CD4-positive, alpha-beta memory T cell (primary cell): ENCODE measurements around the gene PRR29. TPM values are rescaled to one million over a fixed set of nuclear protein-coding genes. Genes with fewer than 3 reads are reported as not detected.

Experiments used
- CTCF ChIA-PET: fragments of 350-600 bp; sonication (Branson Sonifier 250); formaldehyde crosslinking; loops from one replicate; lab custom pipeline; 2021; ENCODE audit warnings: inconsistent platforms; ENCODE audit not compliant: partially characterized antibody; lab: Charles Lee
- POLR2A ChIA-PET: fragments of 350-600 bp; sonication (Branson Sonifier 250); formaldehyde crosslinking; loops from one replicate; lab custom pipeline; 2021; ENCODE audit not compliant: partially characterized antibody; lab: Charles Lee
- DNase-seq, 5 donors: peaks; one replicate each; pipeline versions ENCODE4 v3.0.0 to v3.0.0-alpha.2; 2020 to 2022; ENCODE audit warnings: mixed read lengths in 1 of 5
- H3K27ac ChIP-seq: one replicate; pipeline ENCODE4 v1.7.0; 2013; ENCODE audit warnings: low read depth, low read length
- H3K27me3 ChIP-seq: 2 replicates; pipeline ENCODE4 v1.7.0; 2013; ENCODE audit warnings: mild to moderate bottlenecking, low read length, moderate library complexity; ENCODE audit not compliant: insufficient read depth
- H3K36me3 ChIP-seq: 2 replicates; pipeline ENCODE4 v1.7.0; 2013; ENCODE audit warnings: mild to moderate bottlenecking, low read length, moderate library complexity; ENCODE audit not compliant: insufficient read depth
- H3K4me1 ChIP-seq: 2 replicates; pipeline ENCODE4 v1.7.0; 2013; ENCODE audit warnings: mild to moderate bottlenecking, low read length, moderate library complexity; ENCODE audit not compliant: insufficient read depth
- H3K4me3 ChIP-seq, 2 donors: one replicate each; pipeline ENCODE4 v1.7.0; 2013; ENCODE audit warnings: low read length in 2 of 2, mild to moderate bottlenecking in 1 of 2
- H3K9me3 ChIP-seq, 2 donors: one replicate each; pipeline ENCODE4 v1.7.0; 2013; ENCODE audit warnings: low read length in 2 of 2, control low read depth in 1 of 2; ENCODE audit not compliant: control insufficient read depth in 1 of 2
- H3K27ac Mint-ChIP-seq, 7 donors: one replicate each; pipeline ENCODE4 v1.8.0; 2020 to 2021; ENCODE audit warnings: mixed read lengths in 7 of 7, mild to moderate bottlenecking in 6 of 7, inconsistent platforms in 3 of 7, moderate library complexity in 3 of 7
- H3K27me3 Mint-ChIP-seq, 2 donors: one replicate each; pipeline ENCODE4 v1.8.0; 2020 to 2021; ENCODE audit warnings: mixed read lengths in 2 of 2
- H3K36me3 Mint-ChIP-seq, 2 donors: one replicate each; pipeline ENCODE4 v1.8.0; 2020 to 2021; ENCODE audit warnings: mixed read lengths in 2 of 2, inconsistent platforms in 1 of 2, mild to moderate bottlenecking in 1 of 2
- H3K4me1 Mint-ChIP-seq, 4 donors: one replicate each; pipeline ENCODE4 v1.8.0; 2020 to 2021; ENCODE audit warnings: mixed read lengths in 4 of 4, mild to moderate bottlenecking in 1 of 4
- H3K4me3 Mint-ChIP-seq, 8 donors: one replicate each; pipeline ENCODE4 v1.8.0; 2020 to 2021; ENCODE audit warnings: mixed read lengths in 8 of 8, mild to moderate bottlenecking in 7 of 8, moderate library complexity in 6 of 8, inconsistent platforms in 3 of 8
- H3K9me3 Mint-ChIP-seq, 8 donors: one replicate each; pipeline ENCODE4 v1.8.0; 2020 to 2021; ENCODE audit warnings: mixed read lengths in 8 of 8, mild to moderate bottlenecking in 5 of 8, inconsistent platforms in 3 of 8, moderate library complexity in 1 of 8
- intact Hi-C: fragments of 100-400 bp; cut with micrococcal nuclease; formaldehyde crosslinking; loops from one replicate; pipeline ENCODE4 v1.15.1; 2023
- polyA plus RNA-seq, 2 donors: library from polyadenylated mRNA; unstranded; fragments of 300-500 nt; fragmentation: Illumina TruSeq; gene quantifications; one replicate each; pipeline ENCODE4 v1.2.3, GENCODE V29; 2021
- total RNA-seq, 2 experiments: library from RNA; stranded (reverse); gene quantifications; one replicate each; pipeline ENCODE4 v1.2.3, GENCODE V29; 2021

The PRR29 gene
- total and polyA plus RNA-seq, 4 experiments from 2014 or later: 0.19 to 6.0 (median 3.3) TPM

DNA sequence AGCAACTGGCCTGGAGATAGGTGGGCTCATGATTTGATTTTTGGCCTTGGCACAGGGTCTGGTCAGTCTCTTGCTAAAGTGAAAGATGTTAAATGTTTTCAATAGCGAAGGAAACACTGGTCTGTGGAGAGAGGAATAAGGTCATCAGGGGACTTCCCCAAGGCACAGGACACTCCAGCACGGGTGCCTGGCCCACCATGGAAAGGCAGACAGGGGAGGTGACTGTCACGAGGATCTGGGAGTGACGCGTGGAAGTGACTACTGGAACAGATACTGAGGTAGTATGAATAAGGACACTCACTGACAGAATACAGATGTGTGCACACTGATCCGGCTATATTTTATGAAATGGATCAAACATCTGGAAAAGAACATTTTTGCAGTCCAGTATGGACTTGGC, 39.0 kb downstream of the PRR29 start:
- H3K4me1 Mint-ChIP-seq: peaks cover 7 to 18% (median 10%) of the 10 kb centered on the region in 4 donors
- Histone ChIP-seq H3K4me3 (no peak overlapping the region), H3K4me1 (no peaks in the 10 kb centered on the region), H3K36me3 (peaks cover 3% of the 10 kb centered on the region), H3K9me3 (no peaks in the 10 kb centered on the region), H3K27me3 (no peaks in the 10 kb centered on the region), H3K27ac (no peak overlapping the region)
- no peaks in the 10 kb centered on the region for H3K27me3 Mint-ChIP-seq
- peaks cover 28 to 38% of the 10 kb centered on the region in 2 donors for H3K36me3 Mint-ChIP-seq
- peak overlapping the region; percentile 23 to 79 (median 63) for H3K27ac Mint-ChIP-seq
- intact Hi-C loops: no loop called here
- ChIA-PET CTCF (interaction anchor here (1.1 to 1.5 kb wide), 2 partner anchors 13 to 96 kb away, joined by 3 to 4 read pairs; no protein-coding TSS in a partner anchor), POLR2A (interaction anchor here (1.2 kb wide), 1 partner anchor 96 kb away, joined by 4 read pairs; no protein-coding TSS in a partner anchor)
- peaks cover 0 to 1% (median 0%) of the 10 kb centered on the region in 8 donors for H3K9me3 Mint-ChIP-seq
- no peak overlapping the region for H3K4me3 Mint-ChIP-seq
- no peak for DNase-seq

DNA sequence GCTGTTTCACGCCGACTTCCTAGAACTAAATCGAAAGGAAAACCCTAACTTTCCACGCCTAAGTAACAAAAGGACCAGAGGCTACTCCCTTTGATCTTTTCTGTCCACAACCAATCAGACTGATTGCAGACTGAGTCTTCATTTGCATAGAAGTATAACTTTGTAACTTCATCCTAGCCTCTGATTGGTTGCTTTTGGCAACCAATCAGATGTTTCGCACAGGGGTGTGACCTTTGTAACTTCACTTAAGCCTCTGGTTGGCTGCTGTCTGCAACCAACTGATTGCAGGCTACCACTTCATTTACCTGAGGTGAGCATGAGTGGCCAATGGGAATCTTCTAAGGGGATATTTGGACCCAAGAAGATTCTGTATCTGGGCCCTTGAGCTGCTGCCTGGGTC, 39.7 kb downstream of the PRR29 start:
- Histone ChIP-seq H3K36me3 (peaks cover 10% of the 10 kb centered on the region), H3K27me3 (no peaks in the 10 kb centered on the region), H3K4me1 (no peaks in the 10 kb centered on the region), H3K9me3 (no peaks in the 10 kb centered on the region), H3K4me3 (no peak overlapping the region), H3K27ac (no peak overlapping the region)
- DNase-seq: no peak
- Mint-ChIP-seq H3K27me3 (no peaks in the 10 kb centered on the region), H3K4me3 (no peak overlapping the region), H3K9me3 (peaks cover 0 to 1% (median 0%) of the 10 kb centered on the region in 8 donors), H3K27ac (peak overlapping the region in 1 of 7 donors; percentile 79), H3K36me3 (peaks cover 32 to 40% of the 10 kb centered on the region in 2 donors), H3K4me1 (peaks cover 9 to 21% (median 13%) of the 10 kb centered on the region in 4 donors)
- CTCF ChIA-PET: interaction anchor here (1.1 to 1.4 kb wide), 2 partner anchors 10 to 95 kb away, joined by 4 to 6 read pairs; no protein-coding TSS in a partner anchor
- intact Hi-C loops: no loop called here
- POLR2A ChIA-PET: interaction anchor here (1.0 to 1.7 kb wide), 3 partner anchors 8 to 44 kb away, joined by 3 to 8 read pairs (median 7); no protein-coding TSS in a partner anchor

DNA sequence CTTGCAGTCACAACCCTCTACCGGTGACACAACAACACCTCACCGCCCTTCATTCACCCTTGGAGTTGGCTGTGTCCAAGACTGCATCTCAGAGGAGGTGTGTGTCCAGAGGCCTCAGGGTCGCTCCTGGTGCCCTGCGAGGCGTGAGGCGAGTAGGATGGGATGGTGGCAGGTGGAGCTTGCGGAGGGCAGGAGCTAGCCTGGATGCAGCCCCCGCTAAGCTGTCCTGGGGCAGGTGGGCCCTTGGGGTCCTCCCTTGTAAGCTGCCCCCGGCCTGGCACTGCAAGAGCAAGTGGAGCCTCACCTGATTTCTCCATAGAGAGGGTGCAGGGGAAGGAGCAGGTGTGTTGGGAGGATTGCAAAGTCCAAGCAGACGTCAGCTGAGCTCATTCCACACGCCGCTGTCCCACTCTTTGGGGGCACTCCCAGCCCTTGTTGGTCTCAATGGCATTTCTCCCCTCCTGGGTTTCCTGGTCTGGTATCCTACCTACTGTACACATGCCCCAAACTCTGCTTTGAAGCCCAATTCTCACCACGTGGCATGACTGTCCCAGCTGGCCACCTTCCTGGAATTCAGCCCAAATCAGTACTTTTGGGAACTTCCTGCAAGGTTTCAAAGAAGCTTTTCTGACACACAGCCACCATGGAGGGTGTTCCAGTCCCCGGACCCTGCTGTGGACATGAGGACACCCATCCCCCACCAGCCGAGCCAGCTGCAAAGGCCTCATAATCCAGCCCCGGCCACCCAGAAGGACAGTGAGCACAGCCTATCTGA, 40.4 kb downstream of the PRR29 start:
- intact Hi-C loops: no loop called here
- POLR2A ChIA-PET: interaction anchor here (1.0 to 1.7 kb wide), 6 partner anchors 9 to 107 kb away, joined by 3 to 8 read pairs (median 4); partner anchors contain the start of gene ICAM2
- peak overlapping the region in 4 of 7 donors; percentile 13 to 90 (median 42) for H3K27ac Mint-ChIP-seq
- no peak overlapping the region for H3K27ac ChIP-seq
- no peaks in the 10 kb centered on the region for H3K27me3 Mint-ChIP-seq
- no peaks in the 10 kb centered on the region for H3K9me3 ChIP-seq
- no peaks in the 10 kb centered on the region for H3K27me3 ChIP-seq
- H3K4me3 ChIP-seq: no peak overlapping the region
- H3K36me3 ChIP-seq: peaks cover 17% of the 10 kb centered on the region
- no peaks in the 10 kb centered on the region for H3K4me1 ChIP-seq
- CTCF ChIA-PET: interaction anchor here (0.7 to 1.4 kb wide), 3 partner anchors 9 to 11 kb away, joined by 3 to 6 read pairs (median 4); no protein-coding TSS in a partner anchor
- H3K9me3 Mint-ChIP-seq: peaks cover 0 to 1% (median 0%) of the 10 kb centered on the region in 8 donors
- H3K4me3 Mint-ChIP-seq: no peak overlapping the region
- peaks cover 34 to 46% of the 10 kb centered on the region in 2 donors for H3K36me3 Mint-ChIP-seq
- no peak for DNase-seq
- peaks cover 9 to 23% (median 14%) of the 10 kb centered on the region in 4 donors for H3K4me1 Mint-ChIP-seq

DNA sequence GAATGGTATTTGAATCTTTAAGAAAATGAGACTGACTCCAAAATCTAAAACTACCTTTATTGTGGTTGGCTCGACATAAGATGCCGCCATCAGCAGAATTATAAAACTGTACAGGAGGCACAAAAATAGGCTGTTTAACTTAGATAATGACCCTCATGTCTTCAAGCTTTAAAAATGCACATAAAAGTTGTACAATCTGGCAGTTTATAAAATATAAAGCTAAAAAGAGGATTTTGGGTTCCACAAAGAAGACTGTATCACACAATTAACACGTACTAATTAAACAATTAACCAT, 40.9 kb downstream of the PRR29 start:
- Histone ChIP-seq H3K4me1 (no peaks in the 10 kb centered on the region), H3K27ac (no peak overlapping the region), H3K36me3 (peaks cover 22% of the 10 kb centered on the region), H3K4me3 (no peak overlapping the region), H3K9me3 (no peaks in the 10 kb centered on the region), H3K27me3 (no peaks in the 10 kb centered on the region)
- ChIA-PET POLR2A (interaction anchor here (1.0 to 1.7 kb wide), 4 partner anchors 12 to 107 kb away, joined by 3 to 7 read pairs (median 4); partner anchors contain the start of gene ICAM2), CTCF (interaction anchor here (0.7 to 1.4 kb wide), 3 partner anchors 10 to 11 kb away, joined by 3 to 6 read pairs (median 4); no protein-coding TSS in a partner anchor)
- peaks cover 39 to 51% of the 10 kb centered on the region in 2 donors for H3K36me3 Mint-ChIP-seq
- no peak overlapping the region for H3K4me3 Mint-ChIP-seq
- peak overlapping the region in 1 of 7 donors; percentile 31 for H3K27ac Mint-ChIP-seq
- no peaks in the 10 kb centered on the region for H3K27me3 Mint-ChIP-seq
- DNase-seq: no peak
- H3K9me3 Mint-ChIP-seq: peaks cover 0 to 1% (median 0%) of the 10 kb centered on the region in 8 donors
- peaks cover 9 to 28% (median 16%) of the 10 kb centered on the region in 4 donors for H3K4me1 Mint-ChIP-seq
- intact Hi-C loops: no loop called here

DNA sequence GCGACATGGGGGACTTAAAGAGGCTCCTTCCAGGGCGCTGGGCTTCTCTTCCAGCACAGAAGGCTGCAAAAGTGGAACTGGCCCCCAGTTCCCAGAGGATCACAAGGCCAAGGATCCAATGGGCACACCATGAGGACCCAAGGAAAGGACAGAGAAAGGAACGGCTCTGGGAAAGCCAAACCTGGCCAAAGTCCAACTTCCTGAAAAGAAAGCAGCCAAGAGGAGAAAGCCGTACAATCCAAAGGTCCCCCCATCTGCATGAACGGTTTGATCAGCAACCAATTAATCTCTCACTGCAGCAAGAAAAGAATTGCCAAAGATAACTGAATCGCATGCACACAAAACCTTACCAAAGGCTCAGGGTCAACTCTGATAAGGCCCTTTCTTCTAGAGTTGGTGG, 42.1 kb downstream of the PRR29 start:
- ChIA-PET CTCF (interaction anchor here (3.0 kb wide), 1 partner anchor 11 kb away, joined by 28 read pairs; no protein-coding TSS in a partner anchor), POLR2A (no interaction called here)
- Mint-ChIP-seq H3K27me3 (no peaks in the 10 kb centered on the region), H3K36me3 (peaks cover 50 to 61% of the 10 kb centered on the region in 2 donors), H3K4me1 (peaks cover 10 to 40% (median 19%) of the 10 kb centered on the region in 4 donors), H3K9me3 (peaks cover 0 to 1% (median 0%) of the 10 kb centered on the region in 8 donors), H3K4me3 (no peak overlapping the region), H3K27ac (peak overlapping the region in 2 of 7 donors; percentile 6 to 53)
- no peak for DNase-seq
- intact Hi-C loops: no loop called here
- H3K36me3 ChIP-seq: peaks cover 34% of the 10 kb centered on the region
- no peaks in the 10 kb centered on the region for H3K27me3 ChIP-seq
- no peak overlapping the region for H3K27ac ChIP-seq
- H3K4me3 ChIP-seq: no peak overlapping the region
- H3K4me1 ChIP-seq: no peaks in the 10 kb centered on the region
- H3K9me3 ChIP-seq: no peaks in the 10 kb centered on the region

DNA sequence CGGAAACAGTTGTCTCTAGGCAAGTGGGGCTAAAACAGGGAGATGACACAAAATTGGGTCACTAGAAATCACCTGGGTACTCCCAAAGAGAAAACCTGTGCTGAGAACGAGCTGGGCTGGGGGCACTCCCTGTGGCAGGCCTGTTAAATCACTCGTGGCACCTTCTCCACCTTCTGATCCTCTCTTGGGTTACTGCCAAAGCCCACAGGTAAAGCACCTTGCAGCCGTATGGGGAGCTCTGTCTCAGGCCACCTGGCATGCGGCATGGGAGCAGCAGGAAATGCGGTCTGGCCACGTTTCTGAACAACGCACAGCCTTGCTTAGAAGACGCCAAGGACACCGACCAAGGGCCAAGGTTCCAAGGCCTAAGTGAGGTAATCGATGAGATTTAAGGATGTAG, 43.8 kb downstream of the PRR29 start:
- intact Hi-C loops: no loop called here
- H3K36me3 Mint-ChIP-seq: peaks cover 61 to 78% of the 10 kb centered on the region in 2 donors
- H3K27me3 ChIP-seq: no peaks in the 10 kb centered on the region
- H3K9me3 ChIP-seq: no peaks in the 10 kb centered on the region
- ChIA-PET CTCF (interaction anchor here (0.8 to 3.0 kb wide), 8 partner anchors 9 to 124 kb away, joined by 3 to 28 read pairs (median 6); partner anchors contain the start of genes GH1 and ICAM2), POLR2A (interaction anchor here (1.3 to 4.0 kb wide), 5 partner anchors 9 to 104 kb away, joined by 3 to 18 read pairs (median 6); partner anchors contain the start of gene ERN1)
- H3K4me1 ChIP-seq: no peaks in the 10 kb centered on the region
- peaks cover 10 to 50% (median 19%) of the 10 kb centered on the region in 4 donors for H3K4me1 Mint-ChIP-seq
- no peaks in the 10 kb centered on the region for H3K27me3 Mint-ChIP-seq
- H3K4me3 ChIP-seq: no peak overlapping the region
- no peaks in the 10 kb centered on the region for H3K9me3 Mint-ChIP-seq
- H3K27ac ChIP-seq: no peak overlapping the region
- peak overlapping the region in 6 of 7 donors; percentile 53 to 95 (median 80) for H3K27ac Mint-ChIP-seq
- no peak for DNase-seq
- H3K4me3 Mint-ChIP-seq: peak overlapping the region in 4 of 8 donors; percentile 7 to 50 (median 48)
- peaks cover 51% of the 10 kb centered on the region for H3K36me3 ChIP-seq
